CD4-positive, alpha-beta T cell (primary cell): ENCODE data around the gene ARID4B. TPM values are rescaled to one million over a fixed set of nuclear protein-coding genes. Genes with fewer than 3 reads are reported as not detected.
A peak's percentile ranks its signal among the peaks of the same experiment; 100 is the strongest.

Experiments used
- ATAC-seq: fragments of 200-7000 bp; cut with Tn5 transposase; one replicate; pipeline ENCODE4 v1.10.0; 2022; ENCODE audit warnings: mild to moderate bottlenecking; ENCODE audit not compliant: poor library complexity
- CTCF ChIA-PET: fragments of 350-600 bp; sonication (Branson Sonifier 250); formaldehyde crosslinking; loops from one replicate; lab custom pipeline; 2021; ENCODE audit warnings: antibody characterized with exemption, inconsistent platforms; lab: Charles Lee
- POLR2A ChIA-PET: fragments of 350-600 bp; sonication (Branson Sonifier 250); formaldehyde crosslinking; loops from one replicate; lab custom pipeline; 2021; ENCODE audit warnings: antibody characterized with exemption, inconsistent platforms; lab: Charles Lee
- DNase-seq, 14 experiments: peaks; one replicate each; pipeline ENCODE4 v3.0.0-alpha.2; 2013 to 2020; ENCODE audit warnings: mixed read lengths in 2 of 14
- H3K27ac ChIP-seq, 2 donors: one replicate each; pipeline versions ENCODE4 v1.5.1 to v1.7.0; 2013; ENCODE audit warnings: low read length in 2 of 2, low read depth in 1 of 2, mild to moderate bottlenecking in 1 of 2
- H3K27me3 ChIP-seq, 2 experiments: 1 replicate in 1 of 2; 2 replicates in 1 of 2; pipeline versions ENCODE4 v1.6.1 to v1.7.0; 2013; ENCODE audit warnings: low read length in 2 of 2, control low read depth in 1 of 2, mild to moderate bottlenecking in 1 of 2, moderate library complexity in 1 of 2; ENCODE audit not compliant: insufficient read depth in 2 of 2, control insufficient read depth in 1 of 2
- H3K36me3 ChIP-seq: one replicate; pipeline ENCODE4 v1.6.1; 2013; ENCODE audit warnings: low read length, control low read depth; ENCODE audit not compliant: insufficient read depth
- H3K4me1 ChIP-seq: one replicate; pipeline ENCODE4 v1.6.1; 2013; ENCODE audit warnings: low read length, control low read depth; ENCODE audit not compliant: insufficient read depth
- H3K4me3 ChIP-seq: one replicate; pipeline ENCODE4 v1.5.1; 2013; ENCODE audit warnings: mild to moderate bottlenecking, low read length, moderate library complexity
- H3K9me3 ChIP-seq, 2 experiments: 1 replicate in 1 of 2; 2 replicates in 1 of 2; pipeline versions ENCODE4 v1.6.1 to v1.7.0; 2013; ENCODE audit warnings: low read length in 2 of 2, mild to moderate bottlenecking in 2 of 2, control low read depth in 1 of 2, moderate library complexity in 1 of 2; ENCODE audit not compliant: control insufficient read depth in 1 of 2, insufficient read depth in 1 of 2
- H3K27ac Mint-ChIP-seq: one replicate; pipeline ENCODE4 v1.8.0; 2020; ENCODE audit warnings: mixed read lengths
- H3K27me3 Mint-ChIP-seq: one replicate; pipeline ENCODE4 v1.8.0; 2021; ENCODE audit warnings: mixed read lengths
- H3K36me3 Mint-ChIP-seq: one replicate; pipeline ENCODE4 v1.8.0; 2021; ENCODE audit warnings: low read depth, mixed read lengths
- H3K4me1 Mint-ChIP-seq: one replicate; pipeline ENCODE4 v1.8.0; 2021; ENCODE audit warnings: low read depth, mixed read lengths
- H3K4me3 Mint-ChIP-seq: one replicate; pipeline ENCODE4 v1.8.0; 2020; ENCODE audit warnings: mild to moderate bottlenecking, mixed read lengths
- H3K9me3 Mint-ChIP-seq: one replicate; pipeline ENCODE4 v1.8.0; 2020; ENCODE audit warnings: mixed read lengths
- CTCF ChIP-seq: fragments of 200-600 bp; IDR thresholded peaks from one replicate; pipeline ENCODE4 v1.8.0; 2022; ENCODE audit warnings: antibody characterized with exemption, mild to moderate bottlenecking
- intact Hi-C, 2 experiments: fragments of 100-400 bp; cut with DNase I in 1 of 2; cut with micrococcal nuclease in 1 of 2; formaldehyde crosslinking; loops; one replicate each; pipeline versions ENCODE4 v1.15.1 to v1.9.0; 2023 to 2025; cut with DNase I, micrococcal nuclease
- total RNA-seq, 174 experiments: library from RNA in 2 of 174; stranded (reverse) in 2 of 174; gene quantifications; one replicate each; pipeline ENCODE4 v1.2.3 and lab custom pipeline; 2021 to 2026

ARID4B gene
- total RNA-seq, 2 experiments from 2014 or later = 127 to 130 TPM

GRCh38 chr1:235289859-235290739 is 37.9 kb downstream of the ARID4B start:
- H3K27ac ChIP-seq = no peak overlapping the region
- DNase-seq (no peak), ATAC-seq (no peak)
- no peaks in the 10 kb centered on the region for H3K27me3 ChIP-seq
- peaks cover 39% of the 10 kb centered on the region for H3K4me1 ChIP-seq
- H3K27me3 Mint-ChIP-seq = no peaks in the 10 kb centered on the region
- intact Hi-C loops = loop anchor here (5.0 kb wide), 3 partner anchors 32 to 38 kb away; partner anchors contain the start of genes ARID4B (in 1 of the 2) and GGPS1 (in 1 of the 2)
- peaks cover 14% of the 10 kb centered on the region for H3K36me3 Mint-ChIP-seq
- ChIA-PET POLR2A (interaction anchor here (0.5 kb wide), 1 partner anchor 23 kb away, joined by 3 read pairs; no protein-coding TSS in a partner anchor), CTCF (interaction anchor here (1.1 kb wide), 1 partner anchor 15 kb away, joined by 3 read pairs; no protein-coding TSS in a partner anchor)
- no peak overlapping the region for H3K4me3 ChIP-seq
- H3K4me3 Mint-ChIP-seq = peak overlapping the region; percentile 55
- H3K9me3 Mint-ChIP-seq = no peaks in the 10 kb centered on the region
- peak overlapping the region; percentile 45 for H3K27ac Mint-ChIP-seq
- no peak for TF ChIP-seq CTCF
- peaks cover 2% of the 10 kb centered on the region for H3K36me3 ChIP-seq
- peaks cover 81% of the 10 kb centered on the region for H3K4me1 Mint-ChIP-seq
- H3K9me3 ChIP-seq = peaks cover 0 to under 1% of the 10 kb centered on the region in 2 experiments

DNA sequence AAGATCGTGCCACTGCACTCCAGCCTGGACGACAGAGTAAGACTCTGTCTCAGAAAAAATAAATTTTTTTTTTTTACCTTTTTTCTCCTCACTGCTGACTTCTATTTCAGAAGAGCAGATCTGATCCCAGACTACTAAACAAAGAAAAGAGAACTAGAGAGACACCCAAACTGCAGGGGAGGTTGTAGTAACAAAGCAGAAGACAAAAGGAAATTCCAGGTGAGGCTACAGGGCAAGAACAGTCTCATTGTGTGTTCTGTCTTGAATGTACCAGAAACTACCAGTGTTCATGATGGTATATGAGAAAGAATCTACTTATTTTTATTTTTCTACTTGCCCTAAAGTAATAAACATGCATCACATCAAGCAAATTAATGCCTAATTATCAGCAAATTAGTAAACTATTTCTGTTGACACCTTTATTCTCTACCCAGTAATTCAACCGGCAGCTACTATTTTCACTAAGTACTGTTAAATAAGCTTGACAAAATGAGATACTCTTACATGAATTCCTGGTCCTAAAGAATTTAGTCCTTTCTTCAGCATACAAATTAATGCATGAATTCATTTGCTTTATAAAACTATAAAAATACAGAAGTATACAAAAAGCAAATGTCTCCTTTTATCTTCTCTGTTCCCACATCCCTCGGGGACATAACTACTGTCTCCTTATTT is 40.6 kb downstream of the ARID4B start:
- intact Hi-C loops = loop anchor here (2.0 to 5.0 kb wide), 2 partner anchors 15 to 35 kb away; no protein-coding TSS in a partner anchor
- Mint-ChIP-seq H3K9me3 (no peaks in the 10 kb centered on the region), H3K4me1 (peaks cover 79% of the 10 kb centered on the region), H3K4me3 (no peak overlapping the region), H3K27ac (peak overlapping the region; percentile 68), H3K36me3 (peaks cover 14% of the 10 kb centered on the region), H3K27me3 (no peaks in the 10 kb centered on the region)
- H3K27ac ChIP-seq = no peak overlapping the region
- TF ChIP-seq CTCF = no peak
- no peaks in the 10 kb centered on the region for H3K9me3 ChIP-seq
- no peak overlapping the region for H3K4me3 ChIP-seq
- H3K4me1 ChIP-seq = peaks cover 49% of the 10 kb centered on the region
- no peak for DNase-seq
- no peaks in the 10 kb centered on the region for H3K27me3 ChIP-seq
- H3K36me3 ChIP-seq = peaks cover 2% of the 10 kb centered on the region
- ChIA-PET POLR2A (no interaction called here), CTCF (no interaction called here)
- no peak for ATAC-seq

- Mint-ChIP-seq H3K27me3 (no peaks in the 10 kb centered on the region), H3K4me3 (peak overlapping the region; percentile 22), H3K4me1 (peaks cover 79% of the 10 kb centered on the region), H3K27ac (peak overlapping the region; percentile 4), H3K9me3 (no peaks in the 10 kb centered on the region), H3K36me3 (peaks cover 14% of the 10 kb centered on the region)
- CTCF ChIA-PET = no interaction called here
- H3K27ac ChIP-seq = no peak overlapping the region
- TF ChIP-seq CTCF = no peak
- peaks cover 2% of the 10 kb centered on the region for H3K36me3 ChIP-seq
- H3K4me1 ChIP-seq = peaks cover 45% of the 10 kb centered on the region
- intact Hi-C loops = loop anchor here (2.0 to 5.0 kb wide), 2 partner anchors 14 to 36 kb away; no protein-coding TSS in a partner anchor
- DNase-seq = no peak
- no peaks in the 10 kb centered on the region for H3K9me3 ChIP-seq
- H3K27me3 ChIP-seq = no peaks in the 10 kb centered on the region
- no peak for ATAC-seq
- H3K4me3 ChIP-seq = no peak overlapping the region
- POLR2A ChIA-PET = no interaction called here
Measured at GRCh38 chr1:235286667-235287066, 41.3 kb downstream of the ARID4B start.
